ENCODE data around the gene KBTBD2. TPM values are rescaled to one million over a fixed set of nuclear protein-coding genes. Genes with fewer than 3 reads are reported as not detected.
A peak's percentile ranks its signal among the peaks of the same experiment; 100 is the strongest.

KBTBD2 gene
- total RNA-seq, 2 donors from 2014 or later: 41.8 to 52.9 TPM

DNA sequence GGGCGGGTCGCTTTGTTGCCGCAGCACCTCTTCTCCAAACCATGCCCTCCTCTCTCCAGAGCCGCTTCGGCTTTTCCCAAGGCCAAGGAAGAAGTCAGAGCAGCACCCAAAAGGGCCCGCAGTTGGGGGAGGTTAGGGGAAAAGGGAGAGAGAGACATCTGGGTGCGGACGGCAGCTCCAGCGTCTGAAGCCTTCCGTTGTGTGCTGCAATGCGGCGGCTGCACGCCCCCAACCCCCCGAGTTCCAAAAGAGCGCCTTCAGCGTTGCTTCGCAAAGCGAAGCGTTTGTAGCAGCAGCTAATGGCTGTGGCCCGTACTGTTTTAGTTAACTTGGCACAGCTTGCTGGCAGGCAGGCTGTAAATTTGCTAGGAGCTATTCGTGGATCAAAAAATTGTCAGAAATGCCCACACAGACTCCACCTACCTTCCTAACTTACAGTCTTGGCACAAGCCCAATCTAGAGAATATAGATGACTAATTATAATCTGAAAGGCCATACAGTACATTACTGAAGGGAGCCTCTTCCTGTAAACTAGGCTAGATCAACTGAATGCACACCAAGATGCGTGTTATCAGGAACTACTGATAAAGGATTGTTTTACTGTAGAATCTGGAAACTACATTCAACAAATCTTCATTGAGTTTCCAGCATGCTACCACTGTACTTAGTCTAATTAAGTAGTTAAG, 1.1 kb upstream of the KBTBD2 start:
- peaks cover 15% of the 10 kb centered on the region for H3K27me3 Mint-ChIP-seq (ENCODE audit: insufficient read depth)
- TF ChIP-seq, protein P1, sequence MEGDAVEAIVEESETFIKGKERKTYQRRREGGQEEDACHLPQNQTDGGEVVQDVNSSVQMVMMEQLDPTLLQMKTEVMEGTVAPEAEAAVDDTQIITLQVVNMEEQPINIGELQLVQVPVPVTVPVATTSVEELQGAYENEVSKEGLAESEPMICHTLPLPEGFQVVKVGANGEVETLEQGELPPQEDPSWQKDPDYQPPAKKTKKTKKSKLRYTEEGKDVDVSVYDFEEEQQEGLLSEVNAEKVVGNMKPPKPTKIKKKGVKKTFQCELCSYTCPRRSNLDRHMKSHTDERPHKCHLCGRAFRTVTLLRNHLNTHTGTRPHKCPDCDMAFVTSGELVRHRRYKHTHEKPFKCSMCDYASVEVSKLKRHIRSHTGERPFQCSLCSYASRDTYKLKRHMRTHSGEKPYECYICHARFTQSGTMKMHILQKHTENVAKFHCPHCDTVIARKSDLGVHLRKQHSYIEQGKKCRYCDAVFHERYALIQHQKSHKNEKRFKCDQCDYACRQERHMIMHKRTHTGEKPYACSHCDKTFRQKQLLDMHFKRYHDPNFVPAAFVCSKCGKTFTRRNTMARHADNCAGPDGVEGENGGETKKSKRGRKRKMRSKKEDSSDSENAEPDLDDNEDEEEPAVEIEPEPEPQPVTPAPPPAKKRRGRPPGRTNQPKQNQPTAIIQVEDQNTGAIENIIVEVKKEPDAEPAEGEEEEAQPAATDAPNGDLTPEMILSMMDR (conservative IDR thresholded peaks at IDR 0.05): no peak
- 3 to 7% methylated on average over 14 to 22 of the region's 22 CpGs for WGBS, 2 experiments (ENCODE audit: insufficient coverage in 1 of 2, insufficient read length in 1 of 2)
- Histone ChIP-seq H3K4me3 (ENCODE audit: low read length) (peak overlapping the region; percentile 85), H3K4me1 (ENCODE audit: control insufficient read depth, insufficient read depth, low read length) (peaks cover 13% of the 10 kb centered on the region), H3K9me3 (ENCODE audit: control insufficient read depth, low read length) (no peaks in the 10 kb centered on the region), H3K9ac (ENCODE audit: extremely low read depth, low read length, poor library complexity, severe bottlenecking) (peak overlapping the region; percentile 79), H3K27ac (ENCODE audit: low read depth, low read length) (peak overlapping the region; percentile 91), H3K27me3 (ENCODE audit: control insufficient read depth, insufficient read depth, low read length, poor library complexity, severe bottlenecking) (no peaks in the 10 kb centered on the region), H3K36me3 (ENCODE audit: control insufficient read depth, insufficient read depth, low read length) (peaks cover 2% of the 10 kb centered on the region)
- DNase-seq: no peak
- peaks cover 40% of the 10 kb centered on the region for H3K4me1 Mint-ChIP-seq
- H3K9me3 Mint-ChIP-seq: no peaks in the 10 kb centered on the region
- H3K27ac Mint-ChIP-seq: peak overlapping the region; percentile 98
- H3K4me3 Mint-ChIP-seq: peak overlapping the region; percentile 91
- H3K36me3 Mint-ChIP-seq (ENCODE audit: low read depth): peaks cover 6% of the 10 kb centered on the region

DNA sequence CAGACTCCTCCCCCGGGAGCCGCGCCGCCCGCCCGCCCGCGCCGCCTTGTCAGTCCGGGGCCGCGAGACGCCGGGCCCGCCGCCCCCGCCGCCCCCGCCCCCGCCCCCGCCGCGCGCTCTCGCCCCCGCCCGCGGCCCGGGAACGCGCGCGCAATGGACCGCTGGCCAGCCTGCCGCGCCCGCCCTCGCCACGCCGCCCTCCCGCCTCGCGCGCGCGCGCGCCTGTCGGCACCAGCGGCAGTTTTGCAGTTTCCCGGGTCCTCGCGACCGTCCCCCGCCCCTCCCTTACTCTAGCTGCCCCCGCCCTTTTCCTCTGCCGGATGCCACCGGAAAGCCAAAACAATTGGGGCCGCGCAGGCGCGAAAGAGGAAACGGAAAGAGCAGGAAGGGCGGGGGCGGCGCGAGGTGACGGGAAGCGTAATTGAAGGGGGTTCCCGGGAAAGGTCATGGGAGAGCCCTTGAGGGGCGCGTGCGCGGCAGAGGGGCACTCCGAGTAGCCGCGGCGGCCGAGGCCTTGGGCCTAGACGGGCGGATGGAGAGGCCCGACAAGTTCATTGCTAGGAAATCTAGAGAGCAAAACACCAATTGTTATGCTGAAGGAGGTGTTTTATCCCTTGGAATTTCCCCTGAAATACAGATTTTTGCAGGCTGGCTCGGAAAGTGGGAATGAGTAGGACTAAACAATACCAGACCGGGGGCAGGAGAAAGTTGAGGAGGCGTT, 400 bp upstream of the KBTBD2 start:
- H3K27ac ChIP-seq (ENCODE audit: low read depth, low read length): peak overlapping the region; percentile 97
- peaks cover 13% of the 10 kb centered on the region for H3K4me1 ChIP-seq (ENCODE audit: control insufficient read depth, insufficient read depth, low read length)
- Mint-ChIP-seq H3K9me3 (no peaks in the 10 kb centered on the region), H3K27ac (peak overlapping the region; percentile 98), H3K36me3 (ENCODE audit: low read depth) (peaks cover 9% of the 10 kb centered on the region), H3K4me1 (peaks cover 45% of the 10 kb centered on the region), H3K27me3 (ENCODE audit: insufficient read depth) (peaks cover 9% of the 10 kb centered on the region), H3K4me3 (peak overlapping the region; percentile 91)
- no peaks in the 10 kb centered on the region for H3K9me3 ChIP-seq (ENCODE audit: control insufficient read depth, low read length)
- H3K27me3 ChIP-seq (ENCODE audit: control insufficient read depth, insufficient read depth, low read length, poor library complexity, severe bottlenecking): no peaks in the 10 kb centered on the region
- WGBS, 2 experiments (ENCODE audit: insufficient coverage in 1 of 2, insufficient read length in 1 of 2): 0% methylated on average over 23 to 85 of the region's 85 CpGs
- peak overlapping the region; percentile 85 for H3K4me3 ChIP-seq (ENCODE audit: low read length)
- H3K9ac ChIP-seq (ENCODE audit: extremely low read depth, low read length, poor library complexity, severe bottlenecking): peak overlapping the region; percentile 79
- H3K36me3 ChIP-seq (ENCODE audit: control insufficient read depth, insufficient read depth, low read length): peaks cover 6% of the 10 kb centered on the region
- DNase-seq: peak; percentile 98
- TF ChIP-seq, protein P1 (conservative IDR thresholded peaks at IDR 0.05): no peak

DNA sequence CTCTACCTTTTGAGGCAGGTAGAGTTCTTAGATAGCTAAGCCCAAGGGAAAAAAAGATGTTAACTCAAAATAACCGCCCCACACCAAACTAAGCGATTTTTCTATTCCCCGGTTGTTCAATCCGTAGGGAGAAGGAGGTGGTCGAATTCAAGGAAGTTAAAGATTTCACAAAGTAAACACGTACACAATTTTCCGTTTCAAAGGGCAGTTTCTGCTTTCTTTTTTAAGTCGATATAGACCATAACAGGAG, 842 bp downstream of the KBTBD2 start:
- Histone ChIP-seq H3K36me3 (ENCODE audit: control insufficient read depth, insufficient read depth, low read length) (peaks cover 7% of the 10 kb centered on the region), H3K9ac (ENCODE audit: extremely low read depth, low read length, poor library complexity, severe bottlenecking) (peak overlapping the region; percentile 89), H3K27me3 (ENCODE audit: control insufficient read depth, insufficient read depth, low read length, poor library complexity, severe bottlenecking) (no peaks in the 10 kb centered on the region), H3K27ac (ENCODE audit: low read depth, low read length) (peak overlapping the region; percentile 90), H3K9me3 (ENCODE audit: control insufficient read depth, low read length) (no peaks in the 10 kb centered on the region), H3K4me1 (ENCODE audit: control insufficient read depth, insufficient read depth, low read length) (peaks cover 13% of the 10 kb centered on the region), H3K4me3 (ENCODE audit: low read length) (peak overlapping the region; percentile 99)
- DNase-seq: peak; percentile 57
- 0% methylated on average over 3 to 8 of the region's 8 CpGs for WGBS, 2 experiments (ENCODE audit: insufficient coverage in 1 of 2, insufficient read length in 1 of 2)
- H3K9me3 Mint-ChIP-seq: no peaks in the 10 kb centered on the region
- H3K27me3 Mint-ChIP-seq (ENCODE audit: insufficient read depth): peaks cover 5% of the 10 kb centered on the region
- TF ChIP-seq, protein P1 (conservative IDR thresholded peaks at IDR 0.05): no peak
- H3K36me3 Mint-ChIP-seq (ENCODE audit: low read depth): peaks cover 9% of the 10 kb centered on the region
- H3K4me1 Mint-ChIP-seq: peaks cover 46% of the 10 kb centered on the region
- peak overlapping the region; percentile 91 for H3K4me3 Mint-ChIP-seq
- peak overlapping the region; percentile 92 for H3K27ac Mint-ChIP-seq

Data from endodermal cell (in vitro differentiated cells).